ENCODE data around the gene CHAF1A.

The CHAF1A gene

GRCh38 chr19:4375164-4376027 is 27.0 kb upstream of the CHAF1A start:
- peak; percentile 74 for DNase-seq (ENCODE audit: low read depth)
- H3K27me3 ChIP-seq (replicated peaks; ENCODE audit: control insufficient read depth, insufficient read depth, low read length) = no peaks in the 10 kb centered on the region
- H3K9me3 ChIP-seq (ENCODE audit: control insufficient read depth, low read length) = no peaks in the 10 kb centered on the region
- H3K9ac ChIP-seq (ENCODE audit: low read length) = peak overlapping the region; percentile 86
- H3K4me1 ChIP-seq (ENCODE audit: control insufficient read depth, insufficient read depth, low read length) = peaks cover 72% of the 10 kb centered on the region
- peak overlapping the region; percentile 55 for H3K4me3 ChIP-seq (ENCODE audit: low read length)
- H3K36me3 ChIP-seq (ENCODE audit: control insufficient read depth, insufficient read depth, low read length, severe bottlenecking) = peaks cover 3% of the 10 kb centered on the region

GRCh38 chr19:4376028-4376670 is 26.3 kb upstream of the CHAF1A start:
- no peak overlapping the region for H3K4me3 ChIP-seq (ENCODE audit: low read length)
- H3K4me1 ChIP-seq (ENCODE audit: control insufficient read depth, insufficient read depth, low read length) = peaks cover 64% of the 10 kb centered on the region
- no peaks in the 10 kb centered on the region for H3K36me3 ChIP-seq (ENCODE audit: control insufficient read depth, insufficient read depth, low read length, severe bottlenecking)
- no peaks in the 10 kb centered on the region for H3K27me3 ChIP-seq (replicated peaks; ENCODE audit: control insufficient read depth, insufficient read depth, low read length)
- H3K9me3 ChIP-seq (ENCODE audit: control insufficient read depth, low read length) = no peaks in the 10 kb centered on the region
- DNase-seq (ENCODE audit: low read depth) = no peak
- H3K9ac ChIP-seq (ENCODE audit: low read length) = peak overlapping the region; percentile 86

GRCh38 chr19:4376671-4376990 is 25.8 kb upstream of the CHAF1A start:
- Histone ChIP-seq H3K27me3 (replicated peaks; ENCODE audit: control insufficient read depth, insufficient read depth, low read length) (no peaks in the 10 kb centered on the region), H3K9me3 (ENCODE audit: control insufficient read depth, low read length) (no peaks in the 10 kb centered on the region), H3K4me3 (ENCODE audit: low read length) (no peak overlapping the region), H3K4me1 (ENCODE audit: control insufficient read depth, insufficient read depth, low read length) (peaks cover 61% of the 10 kb centered on the region), H3K36me3 (ENCODE audit: control insufficient read depth, insufficient read depth, low read length, severe bottlenecking) (no peaks in the 10 kb centered on the region), H3K9ac (ENCODE audit: low read length) (peak overlapping the region; percentile 86)
- DNase-seq (ENCODE audit: low read depth) = no peak

- H3K36me3 ChIP-seq (ENCODE audit: control insufficient read depth, insufficient read depth, low read length, severe bottlenecking) = no peaks in the 10 kb centered on the region
- no peaks in the 10 kb centered on the region for H3K27me3 ChIP-seq (replicated peaks; ENCODE audit: control insufficient read depth, insufficient read depth, low read length)
- H3K9ac ChIP-seq (ENCODE audit: low read length) = peak overlapping the region; percentile 86
- H3K4me3 ChIP-seq (ENCODE audit: low read length) = no peak overlapping the region
- no peaks in the 10 kb centered on the region for H3K9me3 ChIP-seq (ENCODE audit: control insufficient read depth, low read length)
- H3K4me1 ChIP-seq (ENCODE audit: control insufficient read depth, insufficient read depth, low read length) = peaks cover 57% of the 10 kb centered on the region
- DNase-seq (ENCODE audit: low read depth) = no peak
These were observed 25.3 kb upstream of the CHAF1A start for GRCh38 chr19:4376991-4377781.

GRCh38 chr19:4378886-4379285 is 23.6 kb upstream of the CHAF1A start:
- no peak for DNase-seq (ENCODE audit: low read depth)

GRCh38 chr19:4379383-4380253 is 22.8 kb upstream of the CHAF1A start:
- Histone ChIP-seq H3K36me3 (ENCODE audit: control insufficient read depth, insufficient read depth, low read length, severe bottlenecking) (peaks cover 14% of the 10 kb centered on the region), H3K9me3 (ENCODE audit: control insufficient read depth, low read length) (no peaks in the 10 kb centered on the region), H3K9ac (ENCODE audit: low read length) (no peak overlapping the region), H3K4me3 (ENCODE audit: low read length) (no peak overlapping the region), H3K4me1 (ENCODE audit: control insufficient read depth, insufficient read depth, low read length) (peaks cover 34% of the 10 kb centered on the region), H3K27me3 (replicated peaks; ENCODE audit: control insufficient read depth, insufficient read depth, low read length) (no peaks in the 10 kb centered on the region)
- peak; percentile 34 for DNase-seq (ENCODE audit: low read depth)

More at GRCh38 chr19:4378886-4379285, 23.6 kb upstream of the CHAF1A start:
- H3K4me1 ChIP-seq (ENCODE audit: control insufficient read depth, insufficient read depth, low read length) = peaks cover 40% of the 10 kb centered on the region
- H3K9ac ChIP-seq (ENCODE audit: low read length) = no peak overlapping the region
- no peaks in the 10 kb centered on the region for H3K27me3 ChIP-seq (replicated peaks; ENCODE audit: control insufficient read depth, insufficient read depth, low read length)
- H3K9me3 ChIP-seq (ENCODE audit: control insufficient read depth, low read length) = no peaks in the 10 kb centered on the region
- H3K36me3 ChIP-seq (ENCODE audit: control insufficient read depth, insufficient read depth, low read length, severe bottlenecking) = peaks cover 6% of the 10 kb centered on the region
- H3K4me3 ChIP-seq (ENCODE audit: low read length) = no peak overlapping the region

- DNase-seq (ENCODE audit: low read depth) = no peak
- Histone ChIP-seq H3K4me3 (ENCODE audit: low read length) (no peak overlapping the region), H3K4me1 (ENCODE audit: control insufficient read depth, insufficient read depth, low read length) (peaks cover 30% of the 10 kb centered on the region)
These were observed 22.1 kb upstream of the CHAF1A start for GRCh38 chr19:4380254-4380727.

GRCh38 chr19:4385291-4386040 is 17.0 kb upstream of the CHAF1A start:
- Histone ChIP-seq H3K9ac (ENCODE audit: low read length) (peak overlapping the region; percentile 42), H3K9me3 (ENCODE audit: control insufficient read depth, low read length) (no peaks in the 10 kb centered on the region), H3K4me1 (ENCODE audit: control insufficient read depth, insufficient read depth, low read length) (peaks cover 35% of the 10 kb centered on the region), H3K36me3 (ENCODE audit: control insufficient read depth, insufficient read depth, low read length, severe bottlenecking) (peaks cover 38% of the 10 kb centered on the region), H3K27me3 (replicated peaks; ENCODE audit: control insufficient read depth, insufficient read depth, low read length) (no peaks in the 10 kb centered on the region), H3K4me3 (ENCODE audit: low read length) (no peak overlapping the region)
- DNase-seq (ENCODE audit: low read depth) = peak; percentile 34

More at GRCh38 chr19:4380254-4380727, 22.1 kb upstream of the CHAF1A start:
- Histone ChIP-seq H3K9ac (ENCODE audit: low read length) (no peak overlapping the region), H3K36me3 (ENCODE audit: control insufficient read depth, insufficient read depth, low read length, severe bottlenecking) (peaks cover 20% of the 10 kb centered on the region), H3K9me3 (ENCODE audit: control insufficient read depth, low read length) (no peaks in the 10 kb centered on the region), H3K27me3 (replicated peaks; ENCODE audit: control insufficient read depth, insufficient read depth, low read length) (no peaks in the 10 kb centered on the region)

GRCh38 chr19:4386041-4386782 is 16.2 kb upstream of the CHAF1A start:
- peak; percentile 54 for DNase-seq (ENCODE audit: low read depth)
- H3K36me3 ChIP-seq (ENCODE audit: control insufficient read depth, insufficient read depth, low read length, severe bottlenecking) = peaks cover 38% of the 10 kb centered on the region

More at GRCh38 chr19:4386041-4386782, 16.2 kb upstream of the CHAF1A start:
- Histone ChIP-seq H3K4me1 (ENCODE audit: control insufficient read depth, insufficient read depth, low read length) (peaks cover 42% of the 10 kb centered on the region), H3K27me3 (replicated peaks; ENCODE audit: control insufficient read depth, insufficient read depth, low read length) (no peaks in the 10 kb centered on the region), H3K9me3 (ENCODE audit: control insufficient read depth, low read length) (no peaks in the 10 kb centered on the region), H3K4me3 (ENCODE audit: low read length) (no peak overlapping the region), H3K9ac (ENCODE audit: low read length) (peak overlapping the region; percentile 42)

Data from adipocyte (in vitro differentiated cells).